GM12878 (cell line): Measurements from ENCODE around the gene BOD1L1. TPM values are rescaled to one million over a fixed set of nuclear protein-coding genes. Genes with fewer than 3 reads are reported as not detected.

Experiments used
- ATAC-seq: fragments of 200-7000 bp; cut with Tn5 transposase; 3 replicates; pipeline ENCODE4 v1.9.1; 2020; ENCODE audit warnings: mild to moderate bottlenecking, moderate library complexity
- BruUV-seq: library from RNA; stranded (reverse); fragments of 400-500 nt; replicated peaks from 2 replicates; lab custom pipeline; 2021; lab: Mats Ljungman, UMichigan
- CTCF ChIA-PET: fragments of 300-600 bp; sonication (Branson Sonifier 250); formaldehyde crosslinking; extraction: SDS; loops from one replicate; lab custom pipeline; 2021; ENCODE audit warnings: inconsistent platforms; lab: Yijun Ruan, JAX
- POLR2A ChIA-PET: fragments of 350-600 bp; formaldehyde crosslinking; extraction: SDS; loops from one replicate; lab custom pipeline; 2021; ENCODE audit warnings: inconsistent platforms; lab: Charles Lee
- RAD21 ChIA-PET: fragments of 300-600 bp; sonication (Branson Sonifier 250); formaldehyde crosslinking; loops from one replicate; lab custom pipeline; 2023; ENCODE audit warnings: antibody characterized with exemption; ENCODE audit not compliant: unreplicated experiment; lab: Charles Lee
- SMC1A ChIA-PET: fragments of 300-600 bp; sonication (Branson Sonifier 250); formaldehyde crosslinking; loops from one replicate; lab custom pipeline; 2023; ENCODE audit not compliant: unreplicated experiment, uncharacterized antibody; lab: Charles Lee
- DNase-seq: peaks from one replicate; pipeline ENCODE4 v3.0.0-alpha.2; 2011; ENCODE audit warnings: low read depth, low spot score
- FAIRE-seq: peaks from 3 replicates; lab custom pipeline; 2011; peaks lifted over from hg19 to GRCh38; lab: Jason Lieb, UNC
- H2AFZ ChIP-seq: 2 replicates; pipeline ENCODE4 v1.6.0; 2011; ENCODE audit warnings: low read depth, low read length, control low read depth; ENCODE audit not compliant: control insufficient read depth
- H3K27ac ChIP-seq: 2 replicates; pipeline ENCODE4 v1.5.1; 2011; ENCODE audit warnings: control low read depth; ENCODE audit not compliant: control insufficient read depth, insufficient read depth
- H3K27me3 ChIP-seq, 2 experiments: replicated peaks in 1 of 2; 2 replicates each; pipeline versions ENCODE4 v1.6.0 to v1.6.1; 2011; ENCODE audit warnings: low read length in 1 of 2; ENCODE audit not compliant: control insufficient read depth in 2 of 2, insufficient read depth in 2 of 2
- H3K36me3 ChIP-seq, 2 experiments: 2 replicates each; pipeline ENCODE4 v1.5.1; 2011; ENCODE audit warnings: low read length in 1 of 2; ENCODE audit not compliant: control insufficient read depth in 2 of 2, insufficient read depth in 2 of 2
- H3K4me1 ChIP-seq: 2 replicates; pipeline ENCODE4 v1.6.1; 2011; ENCODE audit warnings: mild to moderate bottlenecking, low read length, moderate library complexity, mixed read lengths; ENCODE audit not compliant: control insufficient read depth, insufficient read depth
- H3K4me2 ChIP-seq: 2 replicates; pipeline ENCODE4 v1.6.0; 2011; ENCODE audit warnings: control low read depth; ENCODE audit not compliant: control insufficient read depth, insufficient read depth
- H3K4me3 ChIP-seq: fragments of 200-600 bp; sonication (generic); 2 replicates; pipeline ENCODE4 v1.5.1; 2016
- H3K79me2 ChIP-seq: 2 replicates; pipeline ENCODE4 v1.6.0; 2011; ENCODE audit warnings: low read length; ENCODE audit not compliant: control insufficient read depth, insufficient read depth
- H3K9ac ChIP-seq: 2 replicates; pipeline ENCODE4 v1.8.0; 2011; ENCODE audit warnings: low read length, control low read depth, mixed read lengths; ENCODE audit not compliant: control insufficient read depth, insufficient read depth
- H3K9me3 ChIP-seq: replicated peaks from 3 replicates; pipeline ENCODE4 v1.5.1; 2011; ENCODE audit warnings: mild to moderate bottlenecking, low read length; ENCODE audit not compliant: control insufficient read depth, insufficient read depth
- H4K20me1 ChIP-seq: 2 replicates; pipeline ENCODE4 v1.6.0; 2011; ENCODE audit not compliant: control insufficient read depth, insufficient read depth
- BCL3 ChIP-seq: IDR thresholded peaks from 2 replicates; pipeline ENCODE4 v1.6.1; 2011; ENCODE audit warnings: borderline replicate concordance, low read depth, mild to moderate bottlenecking, moderate library complexity, low read length; ENCODE audit not compliant: insufficient read depth, poor library complexity, severe bottlenecking
- CHD2 ChIP-seq: IDR thresholded peaks from 2 replicates; pipeline ENCODE4 v1.6.1; 2011; ENCODE audit warnings: low read depth, low read length, improper control_type of control experiment, borderline replicate concordance
- E2F8 ChIP-seq: fragments of 450-650 bp; IDR thresholded peaks from 2 replicates; pipeline ENCODE4 v1.6.1; 2018; ENCODE audit warnings: mild to moderate bottlenecking, low read depth, moderate library complexity; ENCODE audit not compliant: partially characterized antibody
- EED ChIP-seq: sonication (generic); IDR thresholded peaks from 2 replicates; pipeline ENCODE4 v1.6.1; 2016; ENCODE audit warnings: antibody characterized with exemption, low read depth
- NFYB ChIP-seq: IDR thresholded peaks from 2 replicates; pipeline ENCODE4 v1.6.1; 2011; ENCODE audit warnings: low read depth, mild to moderate bottlenecking, low read length, improper control_type of control experiment, moderate library complexity; ENCODE audit not compliant: insufficient read depth
- POLR2AphosphoS5 ChIP-seq: IDR thresholded peaks from 2 replicates; pipeline ENCODE4 v1.6.1; 2011; ENCODE audit warnings: mild to moderate bottlenecking, low read length, inconsistent platforms
- STAT1 ChIP-seq: fragments of 450-650 bp; conservative IDR thresholded peaks from 2 replicates; pipeline ENCODE4 v1.6.1; 2014; ENCODE audit warnings: antibody characterized with exemption, mild to moderate bottlenecking
- STAT3 ChIP-seq: IDR thresholded peaks from 2 replicates; pipeline ENCODE4 v1.6.1; 2011; ENCODE audit warnings: low read depth, low read length, improper control_type of control experiment
- TARDBP ChIP-seq: IDR thresholded peaks from 2 replicates; pipeline ENCODE4 v1.6.1; 2016; ENCODE audit warnings: borderline replicate concordance
- YY1 ChIP-seq: IDR thresholded peaks from 2 replicates; pipeline ENCODE4 v1.6.1; 2011; ENCODE audit warnings: low read depth, mild to moderate bottlenecking, low read length
- ZNF592 ChIP-seq: fragments of 450-650 bp; IDR thresholded peaks from 2 replicates; pipeline ENCODE4 v1.6.1; 2017; ENCODE audit warnings: mild to moderate bottlenecking, moderate library complexity
- ZZZ3 ChIP-seq: IDR thresholded peaks from 2 replicates; pipeline ENCODE4 v1.6.1; 2011; ENCODE audit warnings: low read depth; ENCODE audit not compliant: control insufficient read depth, insufficient read length
- WGBS: methylation state at CpG from one replicate; pipeline ENCODE4 v1.1.6; 2016; ENCODE audit warnings: low lambda C conversion rate; ENCODE audit not compliant: insufficient replicate concordance, insufficient coverage; ENCODE audit errors: missing lambda C conversion rate; 5-methylcytosine and 5-hydroxymethylcytosine counted together
- in situ Hi-C: fragments of 300-500 bp; cut with MboI; formaldehyde crosslinking; loops from 9 replicates; pipeline ENCODE4 v1.14.3; 2018; ENCODE audit warnings: mixed read lengths
- intact Hi-C: fragments of 100-400 bp; cut with micrococcal nuclease; formaldehyde crosslinking; loops from one replicate; pipeline ENCODE4 v1.14.2; 2022; ENCODE audit not compliant: unreplicated experiment
- polyA plus RNA-seq, 11 experiments: library from polyadenylated mRNA; depleted of rRNA in 4 of 11; unstranded in 6 of 11; stranded (reverse) in 5 of 11; fragments of >200 nt; fragmentation: Nextera tagmentation in 4 of 11; fragmentation: Illumina TruSeq in 1 of 11; extraction: Ambion mirVana in 4 of 11; extraction: Trizol in 1 of 11; gene quantifications; 1 replicate in 1 of 11; 2 replicates in 10 of 11; pipeline versions ENCODE4 v1.2.1 to v1.2.3, GENCODE V29; 2011 to 2016; ENCODE audit warnings: inconsistent platforms in 2 of 11, missing spikeins in 2 of 11, low read depth in 1 of 11
- total RNA-seq, 4 experiments: library from RNA; depleted of rRNA in 3 of 4; stranded (reverse); fragments of >200 nt in 3 of 4; fragmentation: Illumina TruSeq in 1 of 4; extraction: Trizol in 1 of 4; gene quantifications; 2 replicates each; pipeline versions ENCODE4 v1.2.1 to v1.2.3, GENCODE V29; 2013 to 2021

The BOD1L1 gene
- total and polyA plus RNA-seq, 10 of the 15 experiments (the other 5 are each of a cell fraction or from before 2014, with no cell fraction given): 6.8 to 41.6 (median 24.3) TPM

- ChIA-PET POLR2A (no interaction called here), SMC1A (no interaction called here), CTCF (interaction anchor here (0.8 to 1.0 kb wide), 2 partner anchors 19 to 21 kb away, joined by 3 to 5 read pairs; no protein-coding TSS in a partner anchor), RAD21 (no interaction called here)
- H3K4me1 ChIP-seq: no peaks in the 10 kb centered on the region
- H2AFZ ChIP-seq: no peak overlapping the region
- no TSS peak for BruUV-seq
- H3K4me3 ChIP-seq: no peak overlapping the region
- intact Hi-C loops: no loop called here
- DNase-seq (no peak), FAIRE-seq (no peak), ATAC-seq (no peak)
- no peaks in the 10 kb centered on the region for H3K36me3 ChIP-seq
- in situ Hi-C loops: no loop called here
- H3K79me2 ChIP-seq: no peaks in the 10 kb centered on the region
- H4K20me1 ChIP-seq: no peaks in the 10 kb centered on the region
- no peak overlapping the region for H3K4me2 ChIP-seq
- H3K27me3 ChIP-seq: no peaks in the 10 kb centered on the region
- no peaks in the 10 kb centered on the region for H3K9me3 ChIP-seq
- no peak overlapping the region for H3K9ac ChIP-seq
- H3K27ac ChIP-seq: no peak overlapping the region
- 42% methylated on average over 1 of the region's 1 CpG for WGBS
- TF ChIP-seq STAT3 (no peak), BCL3 (no peak), TARDBP (no peak), STAT1 (no peak), E2F8 (no peak), YY1 (no peak), POLR2AphosphoS5 (no peak), EED (no peak), ZNF592 (no peak), CHD2 (no peak), ZZZ3 (no peak), NFYB (no peak)
These were observed 7.8 kb upstream of the BOD1L1 start for GRCh38 chr4:13635286-13635799.
